Activated CD4-positive, alpha-beta memory T cell treated with anti-CD3 and anti-CD28 coated beads for 36 hours (primary cell): ENCODE measurements around the gene GRK4. TPM values are rescaled to one million over a fixed set of nuclear protein-coding genes. Genes with fewer than 3 reads are reported as not detected.

Experiments used
- CTCF ChIA-PET: fragments of 350-600 bp; sonication (Branson Sonifier 250); formaldehyde crosslinking; loops from one replicate; lab custom pipeline; 2021; ENCODE audit warnings: antibody characterized with exemption, inconsistent platforms; lab: Charles Lee
- POLR2A ChIA-PET: fragments of 350-600 bp; sonication (Branson Sonifier 250); formaldehyde crosslinking; loops from one replicate; lab custom pipeline; 2021; ENCODE audit warnings: antibody characterized with exemption; lab: Charles Lee
- DNase-seq: peaks from one replicate; pipeline ENCODE4 v3.0.0-alpha.2; 2020
- H3K27ac Mint-ChIP-seq: one replicate; pipeline ENCODE4 v1.8.0; 2021; ENCODE audit warnings: mixed read lengths
- H3K27me3 Mint-ChIP-seq: one replicate; pipeline ENCODE4 v1.8.0; 2021; ENCODE audit warnings: mixed read lengths
- H3K36me3 Mint-ChIP-seq: one replicate; pipeline ENCODE4 v1.8.0; 2021; ENCODE audit warnings: mixed read lengths
- H3K4me1 Mint-ChIP-seq: one replicate; pipeline ENCODE4 v1.8.0; 2021; ENCODE audit warnings: low read depth, mixed read lengths
- H3K4me3 Mint-ChIP-seq: one replicate; pipeline ENCODE4 v1.8.0; 2021; ENCODE audit warnings: mild to moderate bottlenecking, mixed read lengths
- H3K9me3 Mint-ChIP-seq: one replicate; pipeline ENCODE4 v1.8.0; 2021; ENCODE audit warnings: mixed read lengths
- intact Hi-C: fragments of 100-400 bp; cut with micrococcal nuclease; formaldehyde crosslinking; loops from one replicate; pipeline ENCODE4 v1.15.1; 2023
- total RNA-seq, 2 experiments: library from RNA; stranded (reverse); gene quantifications; one replicate each; pipeline ENCODE4 v1.2.3, GENCODE V29; 2021

Gene GRK4
- total RNA-seq, 2 experiments from 2014 or later: 2.3 to 3.0 TPM

DNA sequence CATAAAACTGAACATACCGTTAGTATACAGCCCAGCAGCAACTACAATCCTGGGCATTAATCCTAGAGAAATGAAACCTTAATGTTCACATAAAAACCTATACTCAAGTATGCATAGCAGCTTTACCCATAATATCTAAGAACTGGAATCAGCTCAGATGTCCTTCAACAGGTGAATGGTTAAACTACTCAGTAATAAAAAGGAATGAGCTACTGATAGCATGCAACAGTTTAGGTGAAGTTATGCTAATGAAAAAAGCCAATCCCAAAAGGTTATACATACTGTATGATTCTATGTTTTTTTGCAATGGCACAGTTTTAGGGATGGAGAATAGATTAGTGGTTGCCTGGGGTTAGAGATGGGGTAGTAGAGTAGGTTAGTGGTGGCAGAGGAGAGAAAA, 120.4 kb downstream of the GRK4 start:
- CTCF ChIA-PET: no interaction called here
- H3K27ac Mint-ChIP-seq: peak overlapping the region; percentile 52
- no peak overlapping the region for H3K4me3 Mint-ChIP-seq
- peaks cover 62% of the 10 kb centered on the region for H3K4me1 Mint-ChIP-seq
- H3K27me3 Mint-ChIP-seq: no peaks in the 10 kb centered on the region
- peaks cover 23% of the 10 kb centered on the region for H3K36me3 Mint-ChIP-seq
- DNase-seq: no peak
- intact Hi-C loops: loop anchor here (2.0 kb wide), 2 partner anchors 69 to 121 kb away; partner anchors contain the start of genes GRK4 and NOP14
- POLR2A ChIA-PET: interaction anchor here (1.1 kb wide), 1 partner anchor 70 kb away, joined by 7 read pairs; no protein-coding TSS in a partner anchor
- H3K9me3 Mint-ChIP-seq: no peaks in the 10 kb centered on the region

DNA sequence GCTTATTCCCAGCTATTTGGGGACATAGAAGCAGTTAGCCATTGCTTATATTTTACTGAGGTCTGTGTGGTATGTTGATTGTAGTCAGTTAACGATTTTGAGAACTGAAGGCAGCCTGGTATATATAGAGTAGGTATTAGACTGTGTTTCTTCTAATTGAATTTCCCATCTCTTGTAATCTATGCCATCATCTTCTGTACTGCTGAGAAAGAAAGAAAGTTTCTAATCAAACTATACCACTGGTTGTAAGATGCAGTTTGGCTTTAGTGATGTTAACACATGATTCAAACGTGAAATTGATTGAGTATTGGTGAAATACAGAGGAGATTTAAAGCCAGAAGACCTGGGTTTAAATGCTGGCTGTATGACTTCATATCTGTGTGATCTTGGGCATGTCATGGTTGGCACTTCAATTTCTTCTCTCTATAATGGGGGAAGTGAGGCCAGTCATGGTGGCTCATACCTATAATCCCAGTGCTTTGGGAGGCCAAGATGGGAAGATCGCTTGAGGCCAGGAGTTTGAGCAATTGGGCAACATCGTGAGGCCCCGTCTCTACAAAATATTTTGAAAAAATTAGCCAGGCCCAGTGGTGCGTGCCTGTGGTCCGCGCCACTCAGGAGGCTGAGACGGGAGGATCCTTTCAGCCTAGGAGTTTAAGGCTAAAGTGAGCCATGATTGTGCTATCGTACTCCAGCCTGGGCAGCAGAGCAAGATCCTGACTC, 122.7 kb downstream of the GRK4 start:
- CTCF ChIA-PET: interaction anchor here (0.6 to 0.9 kb wide), 2 partner anchors 48 to 322 kb away, joined by 3 read pairs; no protein-coding TSS in a partner anchor

DNA sequence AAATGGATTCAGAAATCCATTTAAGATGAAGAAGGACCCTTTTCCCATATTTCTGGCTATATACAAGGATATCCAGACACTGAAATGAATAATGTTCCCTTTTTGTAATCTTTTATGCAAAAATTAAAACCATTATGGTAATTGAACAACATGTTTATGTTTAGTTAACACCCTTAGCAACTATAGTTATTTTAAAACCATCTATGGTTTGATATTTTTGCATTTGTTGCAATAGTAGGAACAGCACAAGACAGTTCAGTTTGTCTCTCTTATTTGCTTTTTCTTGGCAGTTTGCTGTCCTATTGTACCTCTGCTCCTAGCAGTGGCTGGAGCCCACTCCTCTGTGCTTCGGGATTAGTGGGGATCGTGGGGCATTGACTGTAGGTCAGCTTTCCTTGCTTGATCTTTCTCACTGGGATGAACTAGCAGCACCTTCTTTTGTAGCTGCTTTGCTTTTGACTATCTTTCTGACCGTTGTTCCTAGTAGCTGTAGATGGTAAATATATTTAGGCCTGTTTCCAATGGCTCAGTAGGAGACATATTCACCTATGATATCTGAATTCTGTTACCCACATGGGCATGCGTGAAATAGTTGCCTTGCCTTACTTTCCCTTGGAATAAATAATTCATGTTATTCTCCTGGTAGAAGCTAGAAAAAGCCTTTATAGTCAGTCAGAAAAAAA, 123.9 kb downstream of the GRK4 start:
- intact Hi-C loops: no loop called here
- H3K27ac Mint-ChIP-seq: no peak overlapping the region
- no peaks in the 10 kb centered on the region for H3K9me3 Mint-ChIP-seq
- ChIA-PET CTCF (interaction anchor here (0.9 kb wide), 1 partner anchor 323 kb away, joined by 3 read pairs; no protein-coding TSS in a partner anchor), POLR2A (no interaction called here)
- H3K4me1 Mint-ChIP-seq: peaks cover 57% of the 10 kb centered on the region
- H3K27me3 Mint-ChIP-seq: no peaks in the 10 kb centered on the region
- H3K4me3 Mint-ChIP-seq: no peak overlapping the region
- DNase-seq: no peak
- peaks cover 24% of the 10 kb centered on the region for H3K36me3 Mint-ChIP-seq

More for the DNA sequence above, 122.7 kb downstream of the GRK4 start:
- Mint-ChIP-seq H3K4me3 (peak overlapping the region; percentile 41), H3K9me3 (no peaks in the 10 kb centered on the region), H3K36me3 (peaks cover 28% of the 10 kb centered on the region), H3K4me1 (peaks cover 56% of the 10 kb centered on the region), H3K27me3 (no peaks in the 10 kb centered on the region), H3K27ac (peak overlapping the region; percentile 73)
- POLR2A ChIA-PET: no interaction called here
- intact Hi-C loops: loop anchor here (1.0 to 2.0 kb wide), 4 partner anchors 12 to 123 kb away; partner anchors contain the start of genes GRK4, HTT, HTT-AS and NOP14
- no peak for DNase-seq

Other genes starting within 250 kb of the GRK4 start
- 10 to 100 TPM; 74.2 to 77.5 TPM for gene TNIP2, start 207.2 kb upstream of the GRK4 start, total RNA-seq
- 10 to 100 TPM; 55.9 to 62.8 TPM for gene SH3BP2, start 170.5 kb upstream of the GRK4 start, total RNA-seq
- gene ADD1, start 119.7 kb upstream of the GRK4 start, total RNA-seq: 100 to 1,000 TPM; 212 TPM
- 10 to 100 TPM; 67.4 to 73.4 TPM for gene NOP14, start 165 bp upstream of the GRK4 start, total RNA-seq
- gene HTT-AS, start 111.0 kb downstream of the GRK4 start, total RNA-seq: not detected
- gene HTT, start 111.1 kb downstream of the GRK4 start, total RNA-seq: 10 to 100 TPM; 57.6 to 69.8 TPM